H1 (cell line): ENCODE data around the gene MYCBPAP. TPM values are rescaled to one million over a fixed set of nuclear protein-coding genes. Genes with fewer than 3 reads are reported as not detected.

Experiments used
- CTCF ChIA-PET: fragments of 300-600 bp; sonication (Branson Sonifier 250); formaldehyde crosslinking; loops from one replicate; lab custom pipeline; 2021; ENCODE audit not compliant: partially characterized antibody; lab: Charles Lee
- POLR2A ChIA-PET: fragments of 300-600 bp; sonication (Branson Sonifier 250); formaldehyde crosslinking; loops from one replicate; lab custom pipeline; 2021; ENCODE audit warnings: inconsistent platforms; ENCODE audit not compliant: partially characterized antibody; lab: Charles Lee
- DNase-seq, 2 experiments: peaks; one replicate each; pipeline versions ENCODE4 v3.0.0 to v3.0.0-alpha.2; 2010 to 2022; ENCODE audit warnings: low spot score in 2 of 2, low read depth in 1 of 2, mixed read lengths in 1 of 2
- FAIRE-seq: peaks from 2 replicates; lab custom pipeline; 2011; peaks lifted over from hg19 to GRCh38; lab: Jason Lieb, UNC
- H2AFZ ChIP-seq: 2 replicates; pipeline ENCODE4 v1.8.1; 2012; ENCODE audit warnings: low read length, inconsistent platforms
- H2AK5ac ChIP-seq: 2 replicates; pipeline ENCODE4 v1.6.1; 2013; ENCODE audit warnings: low read depth, low read length
- H2BK120ac ChIP-seq: replicated peaks from 2 replicates; pipeline ENCODE3; 2013; ENCODE audit warnings: low read depth, low read length, inconsistent platforms
- H2BK12ac ChIP-seq: 2 replicates; pipeline ENCODE4 v1.6.1; 2013; ENCODE audit warnings: low read depth, low read length
- H2BK15ac ChIP-seq: 2 replicates; pipeline ENCODE4 v1.6.1; 2013; ENCODE audit warnings: low read length
- H2BK20ac ChIP-seq: 2 replicates; pipeline ENCODE4 v1.6.1; 2013; ENCODE audit warnings: low read length
- H2BK5ac ChIP-seq: 2 replicates; pipeline ENCODE4 v1.6.1; 2013; ENCODE audit warnings: low read depth, low read length
- H3K14ac ChIP-seq: 2 replicates; pipeline ENCODE4 v1.6.1; 2013; ENCODE audit warnings: inconsistent platforms; ENCODE audit not compliant: insufficient read length
- H3K18ac ChIP-seq: 2 replicates; pipeline ENCODE4 v1.6.1; 2013; ENCODE audit warnings: low read length; ENCODE audit errors: extremely low read depth
- H3K23ac ChIP-seq: 2 replicates; pipeline ENCODE4 v1.6.1; 2013; ENCODE audit warnings: inconsistent platforms; ENCODE audit not compliant: insufficient read length
- H3K23me2 ChIP-seq: 2 replicates; pipeline ENCODE4 v1.6.1; 2013; ENCODE audit warnings: low read depth, low read length
- H3K27ac ChIP-seq: 2 replicates; pipeline ENCODE4 v1.6.1; 2011; ENCODE audit warnings: low read depth, low read length, inconsistent platforms
- H3K27me3 ChIP-seq, 4 experiments: replicated peaks in 1 of 4; 1 replicate in 1 of 4; 2 replicates in 3 of 4; pipeline versions ENCODE4 v1.6.1 to v1.8.1; 2011 to 2013; ENCODE audit warnings: low read length in 3 of 4, mild to moderate bottlenecking in 3 of 4, inconsistent platforms in 2 of 4, mixed read lengths in 2 of 4, moderate library complexity in 1 of 4; ENCODE audit not compliant: control insufficient read depth in 3 of 4, insufficient read depth in 3 of 4; ENCODE audit errors: extremely low read depth in 1 of 4
- H3K36me3 ChIP-seq, 4 experiments: 2 replicates each; pipeline versions ENCODE4 v1.6.1 to v1.8.1; 2011 to 2013; ENCODE audit warnings: mild to moderate bottlenecking in 4 of 4, low read length in 3 of 4, moderate library complexity in 2 of 4, control low read depth in 1 of 4, inconsistent platforms in 1 of 4; ENCODE audit not compliant: insufficient read depth in 4 of 4, control insufficient read depth in 2 of 4
- H3K4ac ChIP-seq: replicated peaks from 2 replicates; pipeline ENCODE3; 2013; ENCODE audit warnings: low read length, low read depth, mixed read lengths, inconsistent platforms; ENCODE audit not compliant: insufficient read length
- H3K4me1 ChIP-seq, 4 experiments: replicated peaks in 1 of 4; 1 replicate in 1 of 4; 2 replicates in 3 of 4; pipeline versions ENCODE4 v1.6.1 to v1.8.1; 2011 to 2013; ENCODE audit warnings: low read length in 3 of 4, inconsistent platforms in 2 of 4, mixed read lengths in 1 of 4; ENCODE audit not compliant: insufficient read depth in 4 of 4, control insufficient read depth in 3 of 4
- H3K4me2 ChIP-seq, 2 experiments: 2 replicates each; pipeline versions ENCODE4 v1.6.1 to v1.8.1; 2011 to 2013; ENCODE audit warnings: low read depth in 2 of 2, low read length in 2 of 2, control low read depth in 1 of 2, inconsistent platforms in 1 of 2, mild to moderate bottlenecking in 1 of 2; ENCODE audit not compliant: insufficient read depth in 1 of 2
- H3K4me3 ChIP-seq, 4 experiments: fragments of 200-600, 300-600 bp in 1 of 4; sonication (generic), shearing (Covaris generic), sonication (Bioruptor Twin) in 1 of 4; 2 replicates each; pipeline versions ENCODE4 v1.5.1 to v1.8.1; 2011 to 2016; ENCODE audit warnings: low read length in 4 of 4, low read depth in 3 of 4, control low read depth in 2 of 4, inconsistent platforms in 2 of 4, mild to moderate bottlenecking in 2 of 4, mixed read lengths in 1 of 4, moderate library complexity in 1 of 4; ENCODE audit not compliant: insufficient read depth in 2 of 4; ENCODE audit errors: extremely low read depth in 1 of 4
- H3K56ac ChIP-seq: replicated peaks from 2 replicates; pipeline ENCODE3; 2013; ENCODE audit warnings: low read depth, mild to moderate bottlenecking, mixed read lengths, low read length, inconsistent platforms; ENCODE audit not compliant: insufficient read length
- H3K79me1 ChIP-seq: 2 replicates; pipeline ENCODE4 v1.6.1; 2013; ENCODE audit warnings: low read depth, low read length, control low read depth
- H3K79me2 ChIP-seq, 2 experiments: 2 replicates each; pipeline versions ENCODE4 v1.6.1 to v1.8.1; 2012 to 2013; ENCODE audit warnings: low read length in 2 of 2, mild to moderate bottlenecking in 2 of 2, inconsistent platforms in 1 of 2; ENCODE audit not compliant: insufficient read depth in 2 of 2, control insufficient read depth in 1 of 2
- H3K9ac ChIP-seq, 4 experiments: replicated peaks in 1 of 4; 1 replicate in 1 of 4; 2 replicates in 3 of 4; pipeline versions ENCODE4 v1.6.1 to v1.8.1; 2011 to 2013; ENCODE audit warnings: low read depth in 3 of 4, low read length in 3 of 4, control low read depth in 2 of 4, mild to moderate bottlenecking in 2 of 4, moderate library complexity in 2 of 4, inconsistent platforms in 1 of 4; ENCODE audit errors: extremely low read depth in 1 of 4
- H3K9me3 ChIP-seq, 2 experiments: 2 replicates each; pipeline versions ENCODE4 v1.6.1 to v1.8.1; 2012 to 2013; ENCODE audit warnings: mild to moderate bottlenecking in 2 of 2, moderate library complexity in 2 of 2, control low read depth in 1 of 2, inconsistent platforms in 1 of 2, low read depth in 1 of 2, low read length in 1 of 2, mixed read lengths in 1 of 2; ENCODE audit not compliant: insufficient read depth in 2 of 2
- H4K20me1 ChIP-seq, 2 experiments: replicated peaks in 1 of 2; 2 replicates each; pipeline versions ENCODE3 to v1.8.1; 2011 to 2013; ENCODE audit warnings: inconsistent platforms in 2 of 2, low read length in 2 of 2, mild to moderate bottlenecking in 1 of 2; ENCODE audit not compliant: insufficient read depth in 2 of 2, control insufficient read depth in 1 of 2
- H4K5ac ChIP-seq: 2 replicates; pipeline ENCODE4 v1.6.1; 2013; ENCODE audit warnings: low read length, low read depth, mixed read lengths, inconsistent platforms; ENCODE audit not compliant: insufficient read length
- H4K8ac ChIP-seq: 2 replicates; pipeline ENCODE4 v1.8.0; 2013; ENCODE audit warnings: mild to moderate bottlenecking, moderate library complexity, low read length, inconsistent platforms; ENCODE audit not compliant: insufficient read depth; ENCODE audit errors: extremely low read depth
- H4K91ac ChIP-seq: replicated peaks from 2 replicates; pipeline ENCODE3; 2013; ENCODE audit warnings: low read length, mixed read lengths, inconsistent platforms; ENCODE audit not compliant: insufficient read length
- CREB1 ChIP-seq: IDR thresholded peaks from 2 replicates; pipeline ENCODE4 v1.6.1; 2012; ENCODE audit warnings: inconsistent platforms
- E2F6 ChIP-seq: IDR thresholded peaks from 2 replicates; pipeline ENCODE4 v1.6.1; 2012; ENCODE audit warnings: inconsistent platforms
- GABPA ChIP-seq: IDR thresholded peaks from 2 replicates; pipeline ENCODE4 v1.6.1; 2011; ENCODE audit warnings: mild to moderate bottlenecking, low read length, moderate library complexity, borderline replicate concordance; ENCODE audit not compliant: insufficient read depth
- KDM4A ChIP-seq: IDR thresholded peaks from one replicate; pipeline ENCODE4 v1.7.1; 2012; ENCODE audit warnings: low read depth, mild to moderate bottlenecking, moderate library complexity, low read length, inconsistent platforms; ENCODE audit not compliant: severe bottlenecking
- NRF1 ChIP-seq: IDR thresholded peaks from 2 replicates; pipeline ENCODE4 v1.6.1; 2011; ENCODE audit warnings: mild to moderate bottlenecking, low read depth, low read length, improper control_type of control experiment
- SIN3A ChIP-seq, 2 experiments: IDR thresholded peaks in 1 of 2; conservative IDR thresholded peaks in 1 of 2; 2 replicates each; pipeline ENCODE4 v1.6.1; 2011 to 2012; ENCODE audit warnings: low read length in 2 of 2, improper control_type of control experiment in 1 of 2, low read depth in 1 of 2, mild to moderate bottlenecking in 1 of 2
- TBP ChIP-seq: IDR thresholded peaks from 2 replicates; pipeline ENCODE4 v1.6.1; 2011; ENCODE audit warnings: low read depth, low read length, improper control_type of control experiment
- USF2 ChIP-seq: IDR thresholded peaks from 2 replicates; pipeline ENCODE4 v1.6.1; 2011; ENCODE audit warnings: low read length, improper control_type of control experiment
- WGBS, 2 experiments: shearing (Covaris generic) in 1 of 2; methylation state at CpG; one replicate each; pipeline versions ENCODE4 v1.1.6 to v1.1.7; 2013 to 2015; ENCODE audit warnings: low lambda C conversion rate in 2 of 2, mixed read lengths in 2 of 2, inconsistent platforms in 1 of 2, low coverage in 1 of 2, missing lambda C conversion rate in 1 of 2; ENCODE audit not compliant: insufficient replicate concordance in 2 of 2, insufficient coverage in 1 of 2, insufficient read length in 1 of 2; ENCODE audit errors: extremely low coverage in 1 of 2, missing lambda C conversion rate in 1 of 2; 5-methylcytosine and 5-hydroxymethylcytosine counted together
- polyA plus RNA-seq, 7 experiments: library from polyadenylated mRNA; depleted of rRNA in 3 of 7; stranded (reverse) in 5 of 7; unstranded in 2 of 7; fragments of >200 nt in 5 of 7; fragments of 200-250 nt in 2 of 7; gene quantifications; 1 replicate in 5 of 7; 2 replicates in 1 of 7; 4 replicates in 1 of 7; pipeline versions ENCODE4 v1.2.1 to v1.2.3, GENCODE V29; 2011 to 2013; ENCODE audit warnings: missing spikeins in 2 of 7, mixed read lengths in 2 of 7
- total RNA-seq: library from RNA; stranded (reverse); fragmentation: NEBNext Ultra II Directional; extraction: Animal tissue kit (Norgen Biotek cat#: 25700); gene quantifications from 2 replicates; pipeline ENCODE4 v1.2.1, GENCODE V29; 2021

MYCBPAP gene
- total and polyA plus RNA-seq, 2 of the 8 experiments (the other 6 are each of a cell fraction or from before 2014, with no cell fraction given): 0.89 to 3.3 TPM

GRCh38 chr17:50513495-50513894 is 5.3 kb downstream of the MYCBPAP start:
- Histone ChIP-seq H3K27ac (no peak overlapping the region), H3K4ac (no peak overlapping the region), H3K4me1 (peaks cover 0 to 5% (median 4%) of the 10 kb centered on the region in 4 experiments; a peak in 5 of 7 replicates), H2BK5ac (no peak overlapping the region), H3K79me1 (no peaks in the 10 kb centered on the region), H2BK120ac (no peak overlapping the region), H4K20me1 (peaks cover 1 to 3% of the 10 kb centered on the region in 2 experiments), H3K9ac (no peak overlapping the region), H3K9me3 (no peaks in the 10 kb centered on the region), H2AFZ (no peak overlapping the region), H3K4me2 (no peak overlapping the region), H3K27me3 (no peaks in the 10 kb centered on the region; a peak in 2 of 7 replicates), H4K91ac (no peak overlapping the region), H3K18ac (no peak overlapping the region), H2BK12ac (no peak overlapping the region), H2AK5ac (no peak overlapping the region), H3K56ac (no peak overlapping the region), H2BK15ac (no peak overlapping the region), H4K8ac (no peak overlapping the region), H3K36me3 (no peaks in the 10 kb centered on the region), H3K23ac (no peak overlapping the region), H4K5ac (no peak overlapping the region), H3K14ac (no peak overlapping the region), H3K79me2 (no peaks in the 10 kb centered on the region), H2BK20ac (no peak overlapping the region), H3K4me3 (no peak overlapping the region), H3K23me2 (peaks cover 3% of the 10 kb centered on the region; the same call in 1 of the 2 replicates)
- no peak for FAIRE-seq
- DNase-seq: no peak
- POLR2A ChIA-PET: interaction anchor here (0.9 kb wide), 1 partner anchor 29 kb away, joined by 3 read pairs; no protein-coding TSS in a partner anchor
- CTCF ChIA-PET: interaction anchor here (0.7 to 1.3 kb wide), 2 partner anchors 31 to 399 kb away, joined by 3 to 7 read pairs; no protein-coding TSS in a partner anchor
- 88% methylated on average over 4 of the region's 4 CpGs; no CpG with 5 or more reads in 1 of the 2 experiments for WGBS, 2 experiments
- TF ChIP-seq GABPA (no peak), NRF1 (no peak), KDM4A (no peak), CREB1 (no peak), USF2 (no peak), SIN3A (conservative IDR thresholded peaks at IDR 0.05 in 1 of 2, IDR thresholded peaks at IDR 0.05 in 1 of 2; ENCODE audit: low read depth in 1 of 2, low read length in 2 of 2) (no peak), TBP (no peak), E2F6 (no peak)
